GM12878 (cell line): ENCODE measurements around the gene CELSR3. TPM values are rescaled to one million over a fixed set of nuclear protein-coding genes. Genes with fewer than 3 reads are reported as not detected.

ENCODE experiments used
- ATAC-seq: fragments of 200-7000 bp; cut with Tn5 transposase; 3 replicates; pipeline ENCODE4 v1.9.1; 2020; ENCODE audit warnings: mild to moderate bottlenecking, moderate library complexity
- BruUV-seq: library from RNA; stranded (reverse); fragments of 400-500 nt; replicated peaks from 2 replicates; lab custom pipeline; 2021; lab: Mats Ljungman, UMichigan
- CTCF ChIA-PET: fragments of 300-600 bp; sonication (Branson Sonifier 250); formaldehyde crosslinking; extraction: SDS; loops from one replicate; lab custom pipeline; 2021; ENCODE audit warnings: inconsistent platforms; lab: Yijun Ruan, JAX
- POLR2A ChIA-PET: fragments of 350-600 bp; formaldehyde crosslinking; extraction: SDS; loops from one replicate; lab custom pipeline; 2021; ENCODE audit warnings: inconsistent platforms; lab: Charles Lee
- RAD21 ChIA-PET: fragments of 300-600 bp; sonication (Branson Sonifier 250); formaldehyde crosslinking; loops from one replicate; lab custom pipeline; 2023; ENCODE audit warnings: antibody characterized with exemption; ENCODE audit not compliant: unreplicated experiment; lab: Charles Lee
- SMC1A ChIA-PET: fragments of 300-600 bp; sonication (Branson Sonifier 250); formaldehyde crosslinking; loops from one replicate; lab custom pipeline; 2023; ENCODE audit not compliant: unreplicated experiment, uncharacterized antibody; lab: Charles Lee
- DNase-seq: peaks from one replicate; pipeline ENCODE4 v3.0.0-alpha.2; 2011; ENCODE audit warnings: low read depth, low spot score
- FAIRE-seq: peaks from 3 replicates; lab custom pipeline; 2011; peaks lifted over from hg19 to GRCh38; lab: Jason Lieb, UNC
- H2AFZ ChIP-seq: 2 replicates; pipeline ENCODE4 v1.6.0; 2011; ENCODE audit warnings: low read depth, low read length, control low read depth; ENCODE audit not compliant: control insufficient read depth
- H3K27ac ChIP-seq: 2 replicates; pipeline ENCODE4 v1.5.1; 2011; ENCODE audit warnings: control low read depth; ENCODE audit not compliant: control insufficient read depth, insufficient read depth
- H3K27me3 ChIP-seq, 2 experiments: replicated peaks in 1 of 2; 2 replicates each; pipeline versions ENCODE4 v1.6.0 to v1.6.1; 2011; ENCODE audit warnings: low read length in 1 of 2; ENCODE audit not compliant: control insufficient read depth in 2 of 2, insufficient read depth in 2 of 2
- H3K36me3 ChIP-seq, 2 experiments: 2 replicates each; pipeline ENCODE4 v1.5.1; 2011; ENCODE audit warnings: low read length in 1 of 2; ENCODE audit not compliant: control insufficient read depth in 2 of 2, insufficient read depth in 2 of 2
- H3K4me1 ChIP-seq: 2 replicates; pipeline ENCODE4 v1.6.1; 2011; ENCODE audit warnings: mild to moderate bottlenecking, low read length, moderate library complexity, mixed read lengths; ENCODE audit not compliant: control insufficient read depth, insufficient read depth
- H3K4me2 ChIP-seq: 2 replicates; pipeline ENCODE4 v1.6.0; 2011; ENCODE audit warnings: control low read depth; ENCODE audit not compliant: control insufficient read depth, insufficient read depth
- H3K4me3 ChIP-seq: fragments of 200-600 bp; sonication (generic); 2 replicates; pipeline ENCODE4 v1.5.1; 2016
- H3K79me2 ChIP-seq: 2 replicates; pipeline ENCODE4 v1.6.0; 2011; ENCODE audit warnings: low read length; ENCODE audit not compliant: control insufficient read depth, insufficient read depth
- H3K9ac ChIP-seq: 2 replicates; pipeline ENCODE4 v1.8.0; 2011; ENCODE audit warnings: low read length, control low read depth, mixed read lengths; ENCODE audit not compliant: control insufficient read depth, insufficient read depth
- H3K9me3 ChIP-seq: replicated peaks from 3 replicates; pipeline ENCODE4 v1.5.1; 2011; ENCODE audit warnings: mild to moderate bottlenecking, low read length; ENCODE audit not compliant: control insufficient read depth, insufficient read depth
- H4K20me1 ChIP-seq: 2 replicates; pipeline ENCODE4 v1.6.0; 2011; ENCODE audit not compliant: control insufficient read depth, insufficient read depth
- ETV6 ChIP-seq, 2 experiments: fragments of 450-650 bp in 1 of 2; IDR thresholded peaks in 1 of 2; conservative IDR thresholded peaks in 1 of 2; 2 replicates each; pipeline ENCODE4 v1.6.1; 2014; ENCODE audit warnings: antibody characterized with exemption in 1 of 2, borderline replicate concordance in 1 of 2, low read depth in 1 of 2, mild to moderate bottlenecking in 1 of 2, moderate library complexity in 1 of 2
- IKZF1 ChIP-seq: fragments of 450-650 bp; conservative IDR thresholded peaks from 2 replicates; pipeline ENCODE4 v1.6.1; 2017; ENCODE audit warnings: antibody characterized with exemption, mild to moderate bottlenecking
- MTA2 ChIP-seq: fragments of 450-650 bp; IDR thresholded peaks from 2 replicates; pipeline ENCODE4 v1.6.1; 2016; ENCODE audit warnings: low read depth, mild to moderate bottlenecking, moderate library complexity
- MTA3 ChIP-seq: IDR thresholded peaks from 2 replicates; pipeline ENCODE4 v1.6.1; 2012; ENCODE audit warnings: low read length, inconsistent platforms, borderline replicate concordance
- RBBP5 ChIP-seq: fragments of 200-600 bp; sonication (generic); conservative IDR thresholded peaks from 2 replicates; pipeline ENCODE4 v1.6.1; 2016
- RELA ChIP-seq: fragments of 450-650 bp; IDR thresholded peaks from 2 replicates; pipeline ENCODE4 v1.8.0; 2014; ENCODE audit warnings: borderline replicate concordance; ENCODE audit not compliant: partially characterized antibody
- SP1 ChIP-seq: IDR thresholded peaks from one replicate; pipeline ENCODE4 v1.6.1; 2011; ENCODE audit warnings: low read depth, low read length
- YBX1 ChIP-seq: fragments of 450-650 bp; IDR thresholded peaks from 2 replicates; pipeline ENCODE4 v1.6.1; 2016; ENCODE audit warnings: antibody characterized with exemption
- ZNF24 ChIP-seq: fragments of 450-650 bp; IDR thresholded peaks from 2 replicates; pipeline ENCODE4 v1.6.1; 2017; ENCODE audit warnings: antibody characterized with exemption, mild to moderate bottlenecking
- WGBS: methylation state at CpG from one replicate; pipeline ENCODE4 v1.1.6; 2016; ENCODE audit warnings: low lambda C conversion rate; ENCODE audit not compliant: insufficient replicate concordance, insufficient coverage; ENCODE audit errors: missing lambda C conversion rate; 5-methylcytosine and 5-hydroxymethylcytosine counted together
- in situ Hi-C: fragments of 300-500 bp; cut with MboI; formaldehyde crosslinking; loops from 9 replicates; pipeline ENCODE4 v1.14.3; 2018; ENCODE audit warnings: mixed read lengths
- intact Hi-C: fragments of 100-400 bp; cut with micrococcal nuclease; formaldehyde crosslinking; loops from one replicate; pipeline ENCODE4 v1.14.2; 2022; ENCODE audit not compliant: unreplicated experiment
- polyA plus RNA-seq, 11 experiments: library from polyadenylated mRNA; depleted of rRNA in 4 of 11; unstranded in 6 of 11; stranded (reverse) in 5 of 11; fragments of >200 nt; fragmentation: Nextera tagmentation in 4 of 11; fragmentation: Illumina TruSeq in 1 of 11; extraction: Ambion mirVana in 4 of 11; extraction: Trizol in 1 of 11; gene quantifications; 1 replicate in 1 of 11; 2 replicates in 10 of 11; pipeline versions ENCODE4 v1.2.1 to v1.2.3, GENCODE V29; 2011 to 2016; ENCODE audit warnings: inconsistent platforms in 2 of 11, missing spikeins in 2 of 11, low read depth in 1 of 11
- total RNA-seq, 4 experiments: library from RNA; depleted of rRNA in 3 of 4; stranded (reverse); fragments of >200 nt in 3 of 4; fragmentation: Illumina TruSeq in 1 of 4; extraction: Trizol in 1 of 4; gene quantifications; 2 replicates each; pipeline versions ENCODE4 v1.2.1 to v1.2.3, GENCODE V29; 2013 to 2021
- TF ChIP-seq, protein P1 (sequence below): fragments of 150-350 bp; IDR thresholded peaks from 2 replicates; pipeline ENCODE4 v1.6.1; 2016; ENCODE audit warnings: low read depth, low read length
- TF ChIP-seq, protein P2 (sequence below): fragments of 450-650 bp; IDR thresholded peaks from 2 replicates; pipeline ENCODE4 v1.6.1; 2017; ENCODE audit warnings: antibody characterized with exemption, mild to moderate bottlenecking, moderate library complexity
- TF ChIP-seq, protein P3 (sequence below): fragments of 450-650 bp; conservative IDR thresholded peaks from 2 replicates; pipeline ENCODE4 v1.6.1; 2017; ENCODE audit warnings: mild to moderate bottlenecking, moderate library complexity

The CELSR3 gene
- total and polyA plus RNA-seq, 10 of the 15 experiments (the other 5 are each of a cell fraction or from before 2014, with no cell fraction given) = 0.08 to 1.6 (median 0.57) TPM

DNA sequence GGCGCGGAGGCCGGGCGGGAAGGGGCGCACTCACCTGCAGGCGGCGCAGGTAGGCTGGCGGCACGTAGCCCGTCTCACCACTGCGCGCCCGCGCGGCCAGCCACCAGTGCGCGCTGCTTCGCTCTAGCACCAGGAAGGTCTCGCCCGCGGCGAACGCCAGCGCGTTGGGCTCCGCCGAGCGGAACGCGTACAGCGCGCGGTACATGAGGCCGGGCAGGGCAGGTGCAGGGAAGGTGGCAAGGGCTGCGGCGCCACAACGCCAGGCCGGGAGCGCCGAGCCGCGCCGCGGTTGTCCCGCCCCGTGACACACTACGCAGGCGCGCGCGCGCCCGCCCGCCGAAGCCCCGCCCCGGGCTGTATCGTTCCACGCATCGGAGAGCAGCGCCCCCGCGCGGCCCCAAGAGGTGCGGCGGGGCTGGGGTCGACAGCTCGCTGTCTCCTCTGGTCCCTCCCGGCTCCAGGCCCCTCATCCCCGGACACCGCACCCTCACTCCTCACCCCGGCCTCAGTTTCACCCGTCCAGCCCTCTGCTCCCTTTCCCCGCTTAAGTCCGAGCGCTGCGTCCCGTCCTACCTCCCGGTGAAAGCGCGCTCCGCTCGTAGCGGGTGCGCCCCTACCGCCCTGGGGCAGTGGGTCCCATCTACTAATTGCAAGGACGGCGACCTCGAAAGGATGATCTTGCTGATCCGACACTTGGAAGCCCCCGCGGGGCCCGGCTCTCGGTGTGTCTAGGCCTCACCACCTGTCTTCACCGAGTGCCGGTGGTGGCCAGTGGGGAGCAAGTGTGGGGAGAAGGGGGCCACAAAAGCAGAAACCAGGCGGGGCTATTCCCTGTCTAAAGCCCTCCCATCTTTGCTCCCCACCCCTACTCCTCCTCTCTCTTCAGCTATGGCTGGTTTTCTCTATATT lies 23.2 kb upstream of the CELSR3 start, which contains the start of gene NCKIPSD (continued):
- TF ChIP-seq ZNF24 (0 out of 2 replicates have a peak, but pooled peaks have one; percentile 44), IKZF1 (peak; percentile 81), MTA2 (0 out of 2 replicates have a peak, but pooled peaks have one; percentile 15), MTA3 (no peak; the same call in 1 of the 2 replicates)
- TF ChIP-seq, protein P1, sequence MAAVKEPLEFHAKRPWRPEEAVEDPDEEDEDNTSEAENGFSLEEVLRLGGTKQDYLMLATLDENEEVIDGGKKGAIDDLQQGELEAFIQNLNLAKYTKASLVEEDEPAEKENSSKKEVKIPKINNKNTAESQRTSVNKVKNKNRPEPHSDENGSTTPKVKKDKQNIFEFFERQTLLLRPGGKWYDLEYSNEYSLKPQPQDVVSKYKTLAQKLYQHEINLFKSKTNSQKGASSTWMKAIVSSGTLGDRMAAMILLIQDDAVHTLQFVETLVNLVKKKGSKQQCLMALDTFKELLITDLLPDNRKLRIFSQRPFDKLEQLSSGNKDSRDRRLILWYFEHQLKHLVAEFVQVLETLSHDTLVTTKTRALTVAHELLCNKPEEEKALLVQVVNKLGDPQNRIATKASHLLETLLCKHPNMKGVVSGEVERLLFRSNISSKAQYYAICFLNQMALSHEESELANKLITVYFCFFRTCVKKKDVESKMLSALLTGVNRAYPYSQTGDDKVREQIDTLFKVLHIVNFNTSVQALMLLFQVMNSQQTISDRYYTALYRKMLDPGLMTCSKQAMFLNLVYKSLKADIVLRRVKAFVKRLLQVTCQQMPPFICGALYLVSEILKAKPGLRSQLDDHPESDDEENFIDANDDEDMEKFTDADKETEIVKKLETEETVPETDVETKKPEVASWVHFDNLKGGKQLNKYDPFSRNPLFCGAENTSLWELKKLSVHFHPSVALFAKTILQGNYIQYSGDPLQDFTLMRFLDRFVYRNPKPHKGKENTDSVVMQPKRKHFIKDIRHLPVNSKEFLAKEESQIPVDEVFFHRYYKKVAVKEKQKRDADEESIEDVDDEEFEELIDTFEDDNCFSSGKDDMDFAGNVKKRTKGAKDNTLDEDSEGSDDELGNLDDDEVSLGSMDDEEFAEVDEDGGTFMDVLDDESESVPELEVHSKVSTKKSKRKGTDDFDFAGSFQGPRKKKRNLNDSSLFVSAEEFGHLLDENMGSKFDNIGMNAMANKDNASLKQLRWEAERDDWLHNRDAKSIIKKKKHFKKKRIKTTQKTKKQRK = no peak

DNA sequence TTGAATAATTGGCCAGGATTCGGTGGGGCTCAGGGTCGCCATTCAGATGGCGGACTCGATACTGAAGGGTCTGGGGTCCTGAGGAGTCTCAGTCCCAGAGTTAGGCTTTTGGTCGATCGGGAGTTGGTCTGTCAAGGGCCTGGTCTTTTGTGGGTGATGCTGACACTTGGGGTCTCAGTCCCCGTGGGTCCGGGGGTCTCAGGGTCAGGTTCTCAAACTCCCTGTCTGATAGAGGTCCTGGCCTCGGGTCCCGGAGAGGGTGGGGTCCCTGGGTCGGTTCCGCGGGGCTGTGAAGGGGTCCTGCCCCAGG lies 22.6 kb upstream of the CELSR3 start:
- H3K9ac ChIP-seq = peak overlapping the region; percentile 91
- ChIA-PET CTCF (interaction anchor here (1.0 to 2.3 kb wide), 16 partner anchors 11 to 454 kb away, joined by 3 to 10 read pairs (median 5); partner anchors contain the start of genes CELSR3, IP6K2 and SLC26A6), SMC1A (interaction anchor here (1.0 to 1.7 kb wide), 3 partner anchors 31 to 285 kb away, joined by 3 to 8 read pairs (median 4); no protein-coding TSS in a partner anchor), POLR2A (interaction anchor here (0.5 to 2.0 kb wide), 5 partner anchors 18 to 1236 kb away, joined by 3 to 8 read pairs (median 3); partner anchors contain the start of genes IP6K2 and SLC26A6), RAD21 (interaction anchor here (0.8 to 1.8 kb wide), 5 partner anchors 32 to 285 kb away, joined by 3 to 6 read pairs (median 4); partner anchors contain the start of gene IP6K2)
- no peaks in the 10 kb centered on the region for H3K27me3 ChIP-seq
- in situ Hi-C loops = no loop called here
- intact Hi-C loops = loop anchor here (1.0 kb wide), 1 partner anchor 76 kb away; the partner anchor contains the start of gene UQCRC1
- H3K4me1 ChIP-seq = peaks cover 8% of the 10 kb centered on the region; the same call in 1 of the 2 replicates
- peaks cover 25 to 37% of the 10 kb centered on the region in 2 experiments for H3K36me3 ChIP-seq
- FAIRE-seq (no peak), ATAC-seq (peak; percentile 3; the same call in 2 of the 3 replicates), DNase-seq (no peak)
- H4K20me1 ChIP-seq = no peaks in the 10 kb centered on the region; the same call in 1 of the 2 replicates
- H3K4me3 ChIP-seq = peak overlapping the region; percentile 99
- no peaks in the 10 kb centered on the region for H3K9me3 ChIP-seq
- no TSS peak for BruUV-seq
- peak overlapping the region; percentile 79 for H3K27ac ChIP-seq
- peak overlapping the region; percentile 98 for H2AFZ ChIP-seq
- TF ChIP-seq RBBP5 (no peak), ETV6 (conservative IDR thresholded peaks at IDR 0.05 in 1 of 2, IDR thresholded peaks at IDR 0.05 in 1 of 2; ENCODE audit: borderline replicate concordance in 1 of 2, low read depth in 1 of 2) (no peak), RELA (no peak), YBX1 (no peak), SP1 (no peak), ZNF24 (no peak)
- TF ChIP-seq, protein P2, sequence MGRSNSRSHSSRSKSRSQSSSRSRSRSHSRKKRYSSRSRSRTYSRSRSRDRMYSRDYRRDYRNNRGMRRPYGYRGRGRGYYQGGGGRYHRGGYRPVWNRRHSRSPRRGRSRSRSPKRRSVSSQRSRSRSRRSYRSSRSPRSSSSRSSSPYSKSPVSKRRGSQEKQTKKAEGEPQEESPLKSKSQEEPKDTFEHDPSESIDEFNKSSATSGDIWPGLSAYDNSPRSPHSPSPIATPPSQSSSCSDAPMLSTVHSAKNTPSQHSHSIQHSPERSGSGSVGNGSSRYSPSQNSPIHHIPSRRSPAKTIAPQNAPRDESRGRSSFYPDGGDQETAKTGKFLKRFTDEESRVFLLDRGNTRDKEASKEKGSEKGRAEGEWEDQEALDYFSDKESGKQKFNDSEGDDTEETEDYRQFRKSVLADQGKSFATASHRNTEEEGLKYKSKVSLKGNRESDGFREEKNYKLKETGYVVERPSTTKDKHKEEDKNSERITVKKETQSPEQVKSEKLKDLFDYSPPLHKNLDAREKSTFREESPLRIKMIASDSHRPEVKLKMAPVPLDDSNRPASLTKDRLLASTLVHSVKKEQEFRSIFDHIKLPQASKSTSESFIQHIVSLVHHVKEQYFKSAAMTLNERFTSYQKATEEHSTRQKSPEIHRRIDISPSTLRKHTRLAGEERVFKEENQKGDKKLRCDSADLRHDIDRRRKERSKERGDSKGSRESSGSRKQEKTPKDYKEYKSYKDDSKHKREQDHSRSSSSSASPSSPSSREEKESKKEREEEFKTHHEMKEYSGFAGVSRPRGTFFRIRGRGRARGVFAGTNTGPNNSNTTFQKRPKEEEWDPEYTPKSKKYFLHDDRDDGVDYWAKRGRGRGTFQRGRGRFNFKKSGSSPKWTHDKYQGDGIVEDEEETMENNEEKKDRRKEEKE = no peak
- TF ChIP-seq, protein P3, sequence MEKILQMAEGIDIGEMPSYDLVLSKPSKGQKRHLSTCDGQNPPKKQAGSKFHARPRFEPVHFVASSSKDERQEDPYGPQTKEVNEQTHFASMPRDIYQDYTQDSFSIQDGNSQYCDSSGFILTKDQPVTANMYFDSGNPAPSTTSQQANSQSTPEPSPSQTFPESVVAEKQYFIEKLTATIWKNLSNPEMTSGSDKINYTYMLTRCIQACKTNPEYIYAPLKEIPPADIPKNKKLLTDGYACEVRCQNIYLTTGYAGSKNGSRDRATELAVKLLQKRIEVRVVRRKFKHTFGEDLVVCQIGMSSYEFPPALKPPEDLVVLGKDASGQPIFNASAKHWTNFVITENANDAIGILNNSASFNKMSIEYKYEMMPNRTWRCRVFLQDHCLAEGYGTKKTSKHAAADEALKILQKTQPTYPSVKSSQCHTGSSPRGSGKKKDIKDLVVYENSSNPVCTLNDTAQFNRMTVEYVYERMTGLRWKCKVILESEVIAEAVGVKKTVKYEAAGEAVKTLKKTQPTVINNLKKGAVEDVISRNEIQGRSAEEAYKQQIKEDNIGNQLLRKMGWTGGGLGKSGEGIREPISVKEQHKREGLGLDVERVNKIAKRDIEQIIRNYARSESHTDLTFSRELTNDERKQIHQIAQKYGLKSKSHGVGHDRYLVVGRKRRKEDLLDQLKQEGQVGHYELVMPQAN = no peak
- peak overlapping the region; percentile 79 for H3K4me2 ChIP-seq
- WGBS = 3% methylated on average over 13 of the region's 13 CpGs
- peaks cover 26% of the 10 kb centered on the region for H3K79me2 ChIP-seq
